ENCODE results near the gene LRP2. TPM values are rescaled to one million over a fixed set of nuclear protein-coding genes. Genes with fewer than 3 reads are reported as not detected.
"Not testable (repeated sequence)": the region's sequence is repeated elsewhere in the genome, so short reads cannot be mapped to it uniquely, and the experiment has no call there.

Gene LRP2
- total RNA-seq, 1 donor from 2014 or later: not detected

- no peak for TF ChIP-seq CTCF (IDR thresholded peaks at IDR 0.05; ENCODE audit: partially characterized antibody, unreplicated experiment)
- Mint-ChIP-seq H3K27ac (ENCODE audit: unreplicated experiment) (no peak overlapping the region), H3K4me3 (ENCODE audit: unreplicated experiment) (no peak overlapping the region), H3K27me3 (ENCODE audit: unreplicated experiment) (peaks cover 4% of the 10 kb centered on the region), H3K4me1 (ENCODE audit: low read depth, unreplicated experiment) (no peaks in the 10 kb centered on the region), H3K36me3 (ENCODE audit: unreplicated experiment) (no peaks in the 10 kb centered on the region), H3K9me3 (ENCODE audit: unreplicated experiment) (no peaks in the 10 kb centered on the region)
- DNase-seq: no peak
Observed at GRCh38 chr2:169136885-169137534, 225.3 kb downstream of the LRP2 start.

GRCh38 chr2:169136428-169136827 lies 225.9 kb downstream of the LRP2 start:
- not testable (repeated sequence) for H3K27ac Mint-ChIP-seq (ENCODE audit: unreplicated experiment); H3K27me3 Mint-ChIP-seq (ENCODE audit: unreplicated experiment); H3K9me3 Mint-ChIP-seq (ENCODE audit: unreplicated experiment)

GRCh38 chr2:169134272-169134671 lies 228.1 kb downstream of the LRP2 start:
- not testable (repeated sequence) for H3K36me3 Mint-ChIP-seq (ENCODE audit: unreplicated experiment); DNase-seq; H3K9me3 Mint-ChIP-seq (ENCODE audit: unreplicated experiment); H3K4me3 Mint-ChIP-seq (ENCODE audit: unreplicated experiment); H3K27me3 Mint-ChIP-seq (ENCODE audit: unreplicated experiment); H3K4me1 Mint-ChIP-seq (ENCODE audit: low read depth, unreplicated experiment); H3K27ac Mint-ChIP-seq (ENCODE audit: unreplicated experiment)

More at GRCh38 chr2:169136428-169136827, 225.9 kb downstream of the LRP2 start:
- H3K4me1 Mint-ChIP-seq (ENCODE audit: low read depth, unreplicated experiment); H3K36me3 Mint-ChIP-seq (ENCODE audit: unreplicated experiment); DNase-seq; H3K4me3 Mint-ChIP-seq (ENCODE audit: unreplicated experiment): not testable (repeated sequence)

GRCh38 chr2:169131587-169132512 lies 230.5 kb downstream of the LRP2 start:
- no peak for DNase-seq
- Mint-ChIP-seq H3K4me3 (ENCODE audit: unreplicated experiment) (no peak overlapping the region), H3K9me3 (ENCODE audit: unreplicated experiment) (no peaks in the 10 kb centered on the region), H3K36me3 (ENCODE audit: unreplicated experiment) (no peaks in the 10 kb centered on the region), H3K27me3 (ENCODE audit: unreplicated experiment) (peaks cover 1% of the 10 kb centered on the region), H3K4me1 (ENCODE audit: low read depth, unreplicated experiment) (no peaks in the 10 kb centered on the region), H3K27ac (ENCODE audit: unreplicated experiment) (no peak overlapping the region)
- peak; percentile 94 for TF ChIP-seq CTCF (IDR thresholded peaks at IDR 0.05; ENCODE audit: partially characterized antibody, unreplicated experiment)

GRCh38 chr2:169129703-169130243 lies 232.6 kb downstream of the LRP2 start:
- Mint-ChIP-seq H3K4me3 (ENCODE audit: unreplicated experiment) (no peak overlapping the region), H3K27me3 (ENCODE audit: unreplicated experiment) (peaks cover 1% of the 10 kb centered on the region)

More at GRCh38 chr2:169129703-169130243, 232.6 kb downstream of the LRP2 start:
- DNase-seq: no peak
- Mint-ChIP-seq H3K36me3 (ENCODE audit: unreplicated experiment) (no peaks in the 10 kb centered on the region), H3K9me3 (ENCODE audit: unreplicated experiment) (peaks cover 2% of the 10 kb centered on the region), H3K27ac (ENCODE audit: unreplicated experiment) (no peak overlapping the region), H3K4me1 (ENCODE audit: low read depth, unreplicated experiment) (no peaks in the 10 kb centered on the region)
- no peak for TF ChIP-seq CTCF (IDR thresholded peaks at IDR 0.05; ENCODE audit: partially characterized antibody, unreplicated experiment)
